Gastrocnemius medialis (tissue), 4 donors: ENCODE results near the gene LGMN. TPM values are rescaled to one million over a fixed set of nuclear protein-coding genes. Genes with fewer than 3 reads are reported as not detected.
"Not testable (repeated sequence)": the region's sequence is repeated elsewhere in the genome, so short reads cannot be mapped to it uniquely, and the experiment has no call there.

Experiments
- ATAC-seq, 2 donors: fragments of 150-250 bp; one replicate each; pipeline ENCODE4 v1.9.1; 2016
- DNase-seq, 2 donors: peaks; one replicate each; pipeline ENCODE4 v3.0.0-alpha.2; 2019
- H3K27ac ChIP-seq, 4 donors: fragments of 200-600 bp; sonication (generic); 1 replicate in 1 of 4; 2 replicates in 3 of 4; pipeline ENCODE4 v1.5.1; 2016 to 2018; ENCODE audit warnings: mild to moderate bottlenecking in 2 of 4, moderate library complexity in 1 of 4
- H3K27me3 ChIP-seq, 3 donors: fragments of 200-600 bp; sonication (generic) in 2 of 3; 1 replicate in 1 of 3; 2 replicates in 2 of 3; pipeline versions ENCODE4 v1.5.1 to v1.6.0; 2016 to 2019; ENCODE audit warnings: mild to moderate bottlenecking in 1 of 3, moderate library complexity in 1 of 3
- H3K36me3 ChIP-seq, 2 donors: fragments of 200-600 bp; sonication (generic) in 1 of 2; one replicate each; pipeline ENCODE4 v1.5.1; 2017 to 2018
- H3K4me1 ChIP-seq, 2 donors: fragments of 200-600 bp; sonication (generic) in 1 of 2; one replicate each; pipeline ENCODE4 v1.5.1; 2016 to 2017; ENCODE audit warnings: mild to moderate bottlenecking in 2 of 2
- H3K4me3 ChIP-seq, 4 donors: fragments of 200-600 bp; sonication (generic) in 3 of 4; 1 replicate in 1 of 4; 2 replicates in 3 of 4; pipeline ENCODE4 v1.5.1; 2016 to 2019; ENCODE audit warnings: mild to moderate bottlenecking in 2 of 4
- H3K9me3 ChIP-seq, 3 donors: fragments of 200-600 bp; sonication (generic) in 2 of 3; 1 replicate in 1 of 3; 2 replicates in 2 of 3; pipeline ENCODE4 v1.5.1; 2016 to 2019
- POLR2A ChIP-seq, 2 donors: fragments of 450-650 bp; IDR thresholded peaks; one replicate each; pipeline ENCODE4 v1.6.1; 2017; ENCODE audit warnings: antibody characterized with exemption in 2 of 2, mild to moderate bottlenecking in 2 of 2, moderate library complexity in 2 of 2
- in situ Hi-C, 4 donors: fragments of 200-750 bp; cut with MboI; loops; one replicate each; pipeline versions ENCODE4 v1.15.0 to v1.8.0; 2017; ENCODE audit warnings: low sequenced_read_pairs in 4 of 4
- intact Hi-C: fragments of 100-400 bp; cut with DNase I; formaldehyde crosslinking; loops from one replicate; pipeline ENCODE4 v1.15.1; 2023; ENCODE audit warnings: low total_unique reads
- total RNA-seq, 4 donors: library from RNA; depleted of rRNA; stranded (reverse); fragments of >200 nt; gene quantifications; one replicate each; pipeline versions ENCODE4 v1.1.0 to v1.2.3, GENCODE V29; 2016
- TF ChIP-seq, protein P1 (sequence below), 5 experiments: fragments of 450-650 bp in 3 of 5; fragments of 200-600 bp in 2 of 5; sonication (generic) in 2 of 5; IDR thresholded peaks in 4 of 5; conservative IDR thresholded peaks in 1 of 5; 1 replicate in 4 of 5; 2 replicates in 1 of 5; pipeline ENCODE4 v1.5.1; 2016 to 2019; ENCODE audit warnings: antibody characterized with exemption in 5 of 5, mild to moderate bottlenecking in 3 of 5, moderate library complexity in 3 of 5

LGMN gene
- total RNA-seq, 4 donors from 2014 or later, result 53.5 to 78.5 (median 62.8) TPM

DNA sequence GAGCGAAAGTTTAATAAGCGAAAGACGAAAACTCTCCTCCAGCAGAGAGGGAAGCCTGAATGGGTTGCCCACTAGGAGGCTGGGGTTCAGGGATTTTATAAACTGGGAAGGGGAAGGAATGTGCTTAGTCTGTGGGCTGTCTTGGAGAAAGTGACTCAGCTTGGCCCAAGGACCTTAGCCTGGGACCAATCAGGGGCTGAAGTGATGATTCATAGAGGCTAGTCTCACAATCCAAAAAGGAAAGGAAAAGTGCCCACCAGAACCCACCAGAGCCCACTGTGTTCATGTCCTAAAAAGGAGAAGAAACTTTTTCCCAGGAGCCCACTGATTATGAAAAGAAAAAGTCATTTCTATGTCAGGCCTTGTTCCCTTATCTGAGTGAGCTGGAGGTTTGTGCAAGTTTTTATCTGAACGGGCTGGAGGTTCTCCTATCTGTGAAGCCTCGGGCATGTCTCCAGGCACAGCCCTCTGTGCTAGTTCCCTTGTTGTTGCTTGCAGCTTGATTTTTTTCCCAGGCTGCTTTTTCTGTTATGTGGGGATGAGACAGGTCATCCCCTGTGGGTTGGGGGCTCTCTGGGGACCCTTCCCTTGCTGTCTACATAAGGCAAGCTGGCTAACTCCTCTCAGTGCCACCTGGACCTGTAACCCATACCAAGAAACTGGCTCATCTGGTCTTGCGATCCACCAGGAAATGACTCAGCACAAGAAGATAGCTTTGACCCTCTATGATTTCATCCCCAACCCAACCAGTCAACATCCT lies 37.4 kb upstream of the LGMN start:
- H3K4me3 ChIP-seq, result no peak overlapping the region
- no peak overlapping the region for H3K27ac ChIP-seq
- no peak for ATAC-seq
- intact Hi-C loops, result no loop called here
- peaks cover 0 to 4% (median 0%) of the 10 kb centered on the region in 3 donors for H3K9me3 ChIP-seq
- no peaks in the 10 kb centered on the region for H3K36me3 ChIP-seq
- H3K4me1 ChIP-seq, result peaks cover 0 to 6% of the 10 kb centered on the region in 2 donors
- no peaks in the 10 kb centered on the region for H3K27me3 ChIP-seq
- TF ChIP-seq POLR2A (IDR thresholded peaks at IDR 0.05), result no peak
- TF ChIP-seq, protein P1, sequence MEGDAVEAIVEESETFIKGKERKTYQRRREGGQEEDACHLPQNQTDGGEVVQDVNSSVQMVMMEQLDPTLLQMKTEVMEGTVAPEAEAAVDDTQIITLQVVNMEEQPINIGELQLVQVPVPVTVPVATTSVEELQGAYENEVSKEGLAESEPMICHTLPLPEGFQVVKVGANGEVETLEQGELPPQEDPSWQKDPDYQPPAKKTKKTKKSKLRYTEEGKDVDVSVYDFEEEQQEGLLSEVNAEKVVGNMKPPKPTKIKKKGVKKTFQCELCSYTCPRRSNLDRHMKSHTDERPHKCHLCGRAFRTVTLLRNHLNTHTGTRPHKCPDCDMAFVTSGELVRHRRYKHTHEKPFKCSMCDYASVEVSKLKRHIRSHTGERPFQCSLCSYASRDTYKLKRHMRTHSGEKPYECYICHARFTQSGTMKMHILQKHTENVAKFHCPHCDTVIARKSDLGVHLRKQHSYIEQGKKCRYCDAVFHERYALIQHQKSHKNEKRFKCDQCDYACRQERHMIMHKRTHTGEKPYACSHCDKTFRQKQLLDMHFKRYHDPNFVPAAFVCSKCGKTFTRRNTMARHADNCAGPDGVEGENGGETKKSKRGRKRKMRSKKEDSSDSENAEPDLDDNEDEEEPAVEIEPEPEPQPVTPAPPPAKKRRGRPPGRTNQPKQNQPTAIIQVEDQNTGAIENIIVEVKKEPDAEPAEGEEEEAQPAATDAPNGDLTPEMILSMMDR (IDR thresholded peaks at IDR 0.05 in 4 of 5, conservative IDR thresholded peaks at IDR 0.05 in 1 of 5), result no peak
- in situ Hi-C loops, result loop anchor here in 2 of 4 donors (10.0 to 25.0 kb wide), 2 partner anchors 71 to 674 kb away; partner anchors contain the start of genes ATXN3 (in 1 of the 2), CPSF2 (in 1 of the 2) and NDUFB1 (in 1 of the 2)
- DNase-seq, result no peak

DNA sequence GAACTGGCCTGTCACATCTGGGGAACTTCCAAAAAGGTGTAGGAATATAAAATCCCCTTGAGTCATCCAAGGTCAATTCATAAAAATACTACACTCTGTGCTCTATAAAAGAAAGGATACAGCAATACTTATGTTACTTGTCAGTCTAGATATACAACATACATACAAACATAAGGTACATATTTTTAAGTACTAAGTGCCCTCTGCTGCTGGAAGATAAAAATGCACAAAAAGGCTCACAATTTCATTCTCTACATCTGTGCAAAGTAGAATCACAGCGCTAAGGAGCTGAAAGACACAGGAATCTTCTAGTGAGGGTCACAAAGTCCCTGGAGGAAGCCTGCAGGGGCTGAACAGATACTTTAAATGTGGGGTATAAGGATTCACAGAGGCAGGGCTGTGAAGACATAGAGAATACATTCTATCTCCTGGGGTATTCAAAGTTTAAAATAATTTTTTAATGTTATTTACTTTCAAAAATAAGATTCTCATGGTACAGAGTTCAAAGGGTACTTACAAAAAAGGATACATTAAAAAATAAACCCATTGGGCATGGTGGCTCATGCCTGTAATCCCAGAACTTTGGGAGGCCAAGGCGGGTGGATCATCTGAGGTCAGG lies 35.5 kb upstream of the LGMN start:
- TF ChIP-seq, protein P1 (IDR thresholded peaks at IDR 0.05 in 4 of 5, conservative IDR thresholded peaks at IDR 0.05 in 1 of 5), result peak; percentile 18 to 54 (median 50)
- TF ChIP-seq POLR2A (IDR thresholded peaks at IDR 0.05), result no peak
- H3K27me3 ChIP-seq, result no peaks in the 10 kb centered on the region
- no peak overlapping the region for H3K27ac ChIP-seq
- ATAC-seq (peak; percentile 52 to 81), DNase-seq (no peak)
- H3K4me3 ChIP-seq, result no peak overlapping the region
- intact Hi-C loops (loop anchor here (1.0 kb wide), 1 partner anchor 70 kb away; no protein-coding TSS in a partner anchor), in situ Hi-C loops (loop anchor here (5.0 to 25.0 kb wide), 3 partner anchors 67 to 672 kb away; partner anchors contain the start of genes ATXN3 (in 1 of the 4), CPSF2 (in 1 of the 4) and NDUFB1 (in 1 of the 4))
- peaks cover 0 to 12% of the 10 kb centered on the region in 2 donors for H3K4me1 ChIP-seq
- H3K9me3 ChIP-seq, result peaks cover 0 to 4% (median 0%) of the 10 kb centered on the region in 3 donors
- no peaks in the 10 kb centered on the region for H3K36me3 ChIP-seq

DNA sequence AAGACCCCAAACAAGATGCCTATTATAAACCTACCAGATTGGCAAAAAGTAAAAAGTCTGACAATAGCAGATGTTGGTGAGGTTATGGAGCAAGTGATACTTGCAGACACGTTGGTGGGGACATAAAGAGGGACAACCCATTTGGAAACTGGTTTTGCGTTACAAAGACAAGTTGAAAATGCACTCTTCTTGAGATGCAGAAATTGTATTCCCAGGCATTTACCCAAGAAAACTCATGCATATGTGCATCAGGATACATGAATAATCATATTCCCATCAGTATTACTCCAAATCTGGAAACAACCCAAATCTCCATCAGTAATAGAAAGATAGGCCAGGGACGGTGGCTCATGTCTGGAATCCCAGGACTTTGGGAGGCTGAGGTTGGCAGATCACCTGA lies 32.9 kb upstream of the LGMN start:
- no peak overlapping the region for H3K27ac ChIP-seq
- intact Hi-C loops, result no loop called here
- TF ChIP-seq POLR2A (IDR thresholded peaks at IDR 0.05), result no peak
- TF ChIP-seq, protein P1 (IDR thresholded peaks at IDR 0.05 in 4 of 5, conservative IDR thresholded peaks at IDR 0.05 in 1 of 5), result no peak
- H3K4me1 ChIP-seq, result peaks cover 0 to 12% of the 10 kb centered on the region in 2 donors
- H3K4me3 ChIP-seq, result no peak overlapping the region
- DNase-seq (no peak), ATAC-seq (no peak)
- H3K9me3 ChIP-seq, result no peaks in the 10 kb centered on the region
- no peaks in the 10 kb centered on the region for H3K27me3 ChIP-seq
- no peaks in the 10 kb centered on the region for H3K36me3 ChIP-seq
- in situ Hi-C loops, result loop anchor here (5.0 to 25.0 kb wide), 3 partner anchors 64 to 669 kb away; partner anchors contain the start of genes ATXN3 (in 1 of the 4), CPSF2 (in 1 of the 4) and NDUFB1 (in 1 of the 4)

DNA sequence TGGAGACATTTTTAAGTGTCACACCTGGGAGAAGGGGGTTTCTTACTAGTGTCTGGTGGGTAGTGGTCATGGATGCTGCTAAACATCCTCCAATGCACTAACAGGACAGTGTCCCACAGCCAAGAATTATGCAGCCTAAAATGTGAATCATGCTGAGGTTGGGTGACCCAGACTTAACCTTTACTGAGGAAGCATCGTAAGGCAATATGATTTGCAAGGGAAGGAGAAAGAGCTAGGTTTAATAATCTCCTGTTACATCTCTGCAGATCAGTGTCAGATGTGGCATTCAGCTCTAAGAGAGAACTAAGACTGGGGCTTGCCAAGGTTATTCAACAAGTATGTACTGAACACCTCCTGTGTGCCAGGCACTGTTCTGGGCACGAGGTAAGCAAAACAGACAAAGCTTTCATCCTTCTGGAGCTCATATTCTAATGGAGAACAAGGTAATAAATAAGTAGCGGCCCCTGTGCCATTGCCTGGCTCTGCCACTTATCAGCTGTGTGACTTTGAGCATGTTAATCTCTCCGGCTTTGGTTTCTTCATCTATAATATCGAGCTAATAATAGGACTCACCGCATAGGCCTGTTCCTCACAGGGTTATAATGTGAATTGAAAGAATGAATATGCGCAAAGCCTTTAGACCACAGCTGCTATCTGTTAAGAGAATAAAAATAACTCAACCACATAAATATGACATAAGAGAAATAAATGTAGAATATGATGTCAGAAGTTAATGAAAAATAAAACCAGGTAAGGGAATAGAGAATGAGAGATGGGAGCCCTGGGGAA lies 32.2 kb upstream of the LGMN start:
- TF ChIP-seq, protein P1 (IDR thresholded peaks at IDR 0.05 in 4 of 5, conservative IDR thresholded peaks at IDR 0.05 in 1 of 5), result no peak
- TF ChIP-seq POLR2A (IDR thresholded peaks at IDR 0.05), result no peak
- no peaks in the 10 kb centered on the region for H3K27me3 ChIP-seq
- in situ Hi-C loops (loop anchor here (5.0 to 25.0 kb wide), 3 partner anchors 63 to 668 kb away; partner anchors contain the start of genes ATXN3 (in 1 of the 4), CPSF2 (in 1 of the 4) and NDUFB1 (in 1 of the 4)), intact Hi-C loops (no loop called here)
- no peak for ATAC-seq
- no peak for DNase-seq
- no peak overlapping the region for H3K4me3 ChIP-seq
- H3K4me1 ChIP-seq, result peaks cover 0 to 12% of the 10 kb centered on the region in 2 donors
- no peaks in the 10 kb centered on the region for H3K9me3 ChIP-seq
- H3K36me3 ChIP-seq, result no peaks in the 10 kb centered on the region
- H3K27ac ChIP-seq, result no peak overlapping the region

DNA sequence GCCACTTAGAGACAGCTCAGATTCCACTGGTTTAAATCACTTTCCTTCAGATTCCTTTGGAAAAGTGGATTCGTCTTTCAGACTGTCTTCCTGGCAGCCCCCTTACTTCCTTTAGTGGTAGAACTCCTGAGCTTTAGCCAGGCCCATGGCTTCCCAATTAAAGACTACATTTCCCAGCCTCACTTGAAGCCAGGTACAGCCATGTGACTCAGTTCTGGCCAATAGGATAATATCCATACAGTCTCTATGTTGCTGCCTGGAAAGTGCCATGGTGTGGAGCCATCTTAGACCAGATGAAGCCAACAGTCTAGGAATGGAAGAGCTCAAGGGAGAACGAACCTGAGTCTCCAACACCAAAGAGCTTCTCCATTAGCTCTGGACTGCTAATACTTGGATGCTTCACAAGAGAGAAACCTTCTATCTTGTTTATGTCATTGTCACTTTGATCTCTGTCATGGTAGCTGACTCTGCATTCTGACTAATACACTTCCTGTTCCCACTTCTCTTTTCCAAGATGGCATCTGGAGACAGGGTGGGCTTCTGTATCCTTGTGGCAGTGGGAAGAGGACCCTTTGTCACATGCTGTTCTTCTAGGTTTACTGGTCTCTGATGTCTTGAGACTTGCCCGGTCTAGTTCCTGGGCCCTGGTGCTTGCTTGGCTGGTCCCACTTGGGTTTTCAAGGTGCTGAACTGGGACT lies 30.6 kb upstream of the LGMN start:
- ATAC-seq, H3K27me3 ChIP-seq, H3K9me3 ChIP-seq, H3K36me3 ChIP-seq, H3K4me3 ChIP-seq, intact Hi-C loops, H3K27ac ChIP-seq, DNase-seq: not testable (repeated sequence)
- peaks cover 0 to 12% of the 10 kb centered on the region in 2 donors for H3K4me1 ChIP-seq
- in situ Hi-C loops, result loop anchor here in 1 of 4 donors (25.0 kb wide), 1 partner anchor 667 kb away; the partner anchor contains the start of genes ATXN3, CPSF2 and NDUFB1

DNA sequence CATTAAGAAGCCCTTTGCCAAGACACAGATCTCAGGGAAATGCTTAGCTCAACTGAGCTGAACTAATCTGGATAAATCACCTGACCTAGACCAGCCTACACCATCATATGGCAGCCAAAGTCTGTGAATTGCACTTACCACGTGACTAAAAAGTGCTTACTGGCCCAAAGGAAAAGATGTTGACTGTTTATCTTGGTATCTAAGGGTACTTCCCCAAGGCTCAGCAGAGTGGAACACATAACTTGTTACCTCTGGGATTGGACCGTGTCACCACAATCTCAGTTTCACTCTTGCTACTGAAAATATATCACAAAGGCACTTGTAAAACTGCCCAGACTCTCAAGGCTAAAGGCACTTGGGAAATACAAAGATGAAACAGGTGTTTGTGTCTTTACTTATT lies 26.9 kb upstream of the LGMN start:
- H3K36me3 ChIP-seq, H3K9me3 ChIP-seq, intact Hi-C loops, DNase-seq, H3K27me3 ChIP-seq, ATAC-seq, H3K4me1 ChIP-seq, H3K4me3 ChIP-seq, H3K27ac ChIP-seq: not testable (repeated sequence)
- in situ Hi-C loops, result loop anchor here in 1 of 4 donors (25.0 kb wide), 1 partner anchor 663 kb away; the partner anchor contains the start of genes ATXN3, CPSF2 and NDUFB1
